Measurements from ENCODE around the gene EXOC3L2. TPM values are rescaled to one million over a fixed set of nuclear protein-coding genes. Genes with fewer than 3 reads are reported as not detected.
"Not testable (repeated sequence)": the region's sequence is repeated elsewhere in the genome, so short reads cannot be mapped to it uniquely, and the experiment has no call there.

The EXOC3L2 gene
- total RNA-seq, 2 experiments from 2014 or later = not detected

DNA sequence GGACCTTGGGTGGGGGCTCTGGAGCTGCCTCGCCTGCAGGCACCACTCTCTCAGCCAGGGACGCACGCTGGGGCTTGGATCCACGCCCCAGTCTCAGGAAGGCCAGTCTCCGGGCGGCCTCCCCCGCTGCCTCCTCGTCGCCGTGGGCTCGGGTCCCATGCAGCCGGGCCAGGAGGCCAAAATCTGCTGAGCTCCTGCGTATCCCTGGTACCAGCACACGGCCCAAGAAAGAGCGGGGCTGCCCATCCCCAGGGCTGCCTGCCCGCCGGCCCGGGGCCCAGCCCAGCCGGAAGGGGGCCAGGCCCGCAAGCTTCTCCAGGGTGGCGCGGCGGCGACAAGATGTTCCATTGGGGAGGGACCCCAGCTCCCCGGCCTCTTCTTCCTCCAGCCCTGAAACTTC lies 6.7 kb downstream of the EXOC3L2 start:
- no peaks in the 10 kb centered on the region for H3K4me1 Mint-ChIP-seq (ENCODE audit: low read depth)
- POLR2A ChIA-PET = no interaction called here
- no peaks in the 10 kb centered on the region for H3K9me3 Mint-ChIP-seq
- CTCF ChIA-PET = interaction anchor here (1.0 kb wide), 1 partner anchor 176 kb away, joined by 3 read pairs; no protein-coding TSS in a partner anchor
- DNase-seq = no peak
- no peaks in the 10 kb centered on the region for H3K36me3 Mint-ChIP-seq (ENCODE audit: low read depth)
- no peak for ATAC-seq
- intact Hi-C loops (cut with micrococcal nuclease) = no loop called here
- no peak overlapping the region for H3K4me3 Mint-ChIP-seq
- H3K27me3 Mint-ChIP-seq = peaks cover 27% of the 10 kb centered on the region
- TF ChIP-seq, protein P1, sequence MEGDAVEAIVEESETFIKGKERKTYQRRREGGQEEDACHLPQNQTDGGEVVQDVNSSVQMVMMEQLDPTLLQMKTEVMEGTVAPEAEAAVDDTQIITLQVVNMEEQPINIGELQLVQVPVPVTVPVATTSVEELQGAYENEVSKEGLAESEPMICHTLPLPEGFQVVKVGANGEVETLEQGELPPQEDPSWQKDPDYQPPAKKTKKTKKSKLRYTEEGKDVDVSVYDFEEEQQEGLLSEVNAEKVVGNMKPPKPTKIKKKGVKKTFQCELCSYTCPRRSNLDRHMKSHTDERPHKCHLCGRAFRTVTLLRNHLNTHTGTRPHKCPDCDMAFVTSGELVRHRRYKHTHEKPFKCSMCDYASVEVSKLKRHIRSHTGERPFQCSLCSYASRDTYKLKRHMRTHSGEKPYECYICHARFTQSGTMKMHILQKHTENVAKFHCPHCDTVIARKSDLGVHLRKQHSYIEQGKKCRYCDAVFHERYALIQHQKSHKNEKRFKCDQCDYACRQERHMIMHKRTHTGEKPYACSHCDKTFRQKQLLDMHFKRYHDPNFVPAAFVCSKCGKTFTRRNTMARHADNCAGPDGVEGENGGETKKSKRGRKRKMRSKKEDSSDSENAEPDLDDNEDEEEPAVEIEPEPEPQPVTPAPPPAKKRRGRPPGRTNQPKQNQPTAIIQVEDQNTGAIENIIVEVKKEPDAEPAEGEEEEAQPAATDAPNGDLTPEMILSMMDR (IDR thresholded peaks at IDR 0.05) = no peak
- H3K27ac Mint-ChIP-seq = no peak overlapping the region

DNA sequence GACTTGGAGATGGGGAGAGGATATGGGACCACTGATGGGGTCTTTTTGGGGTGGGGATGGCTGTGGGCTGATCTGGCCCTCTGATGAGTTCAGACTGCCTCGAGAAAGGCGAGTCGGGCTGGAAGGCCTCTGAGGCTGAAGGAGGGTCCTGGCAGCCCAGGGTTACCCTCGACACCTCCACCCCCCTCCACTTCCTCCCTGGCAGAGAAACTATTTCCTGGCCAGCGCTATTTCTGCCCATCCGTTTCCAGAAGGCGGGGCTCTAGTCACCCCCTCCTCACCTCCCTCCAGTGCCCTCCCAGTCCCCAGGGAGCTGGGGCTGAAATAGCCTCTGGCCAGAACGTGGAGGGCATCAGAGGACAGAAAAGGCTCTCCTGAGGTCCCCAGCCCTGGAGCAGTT lies 9.7 kb downstream of the EXOC3L2 start:
- Mint-ChIP-seq H3K36me3 (ENCODE audit: low read depth) (no peaks in the 10 kb centered on the region), H3K4me1 (ENCODE audit: low read depth) (no peaks in the 10 kb centered on the region), H3K27ac (no peak overlapping the region), H3K27me3 (peaks cover 33% of the 10 kb centered on the region), H3K4me3 (no peak overlapping the region), H3K9me3 (no peaks in the 10 kb centered on the region)
- TF ChIP-seq, protein P1 (IDR thresholded peaks at IDR 0.05) = no peak
- CTCF ChIA-PET = no interaction called here
- intact Hi-C loops (cut with micrococcal nuclease) = no loop called here
- POLR2A ChIA-PET = no interaction called here
- DNase-seq (no peak), ATAC-seq (no peak)

DNA sequence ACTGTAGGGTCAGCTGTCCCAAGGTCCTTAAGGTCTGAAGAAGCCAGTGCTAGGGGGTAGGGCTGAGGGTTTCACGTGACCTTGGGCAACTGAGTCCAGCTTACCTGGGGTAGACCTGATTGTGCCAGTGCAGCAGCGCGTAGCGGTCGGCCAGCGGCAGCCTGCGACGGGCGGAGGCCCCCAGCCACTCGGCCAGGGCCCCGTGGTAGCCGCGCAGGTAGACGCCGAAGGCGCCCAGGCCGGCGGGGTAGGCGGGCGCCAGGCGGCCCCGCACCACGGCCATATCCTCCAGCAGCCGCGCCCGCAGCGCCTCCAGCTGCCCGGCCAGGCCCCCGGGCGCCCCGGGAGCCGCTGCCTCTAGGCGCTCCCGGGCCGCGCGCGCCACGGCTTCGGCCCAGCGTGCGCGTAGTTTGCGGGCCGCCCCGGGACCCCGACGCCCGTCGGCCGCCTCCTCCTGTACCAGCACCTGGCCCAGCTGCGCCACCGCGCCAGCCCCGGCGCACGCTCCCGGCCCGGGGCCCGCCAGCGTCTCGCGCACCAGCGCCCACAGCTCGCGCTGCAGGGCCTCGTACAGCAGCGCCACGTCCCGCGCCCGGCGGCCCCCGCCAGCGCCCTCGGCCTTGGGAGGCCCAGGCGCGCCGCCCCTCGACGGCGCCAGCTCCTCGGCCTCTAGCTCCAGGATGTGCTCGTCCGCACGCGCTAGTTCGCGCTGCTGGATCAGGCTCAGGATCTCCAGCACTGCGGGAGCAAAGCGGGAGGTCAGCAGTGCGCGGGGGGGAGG lies 10.9 kb downstream of the EXOC3L2 start:
- TF ChIP-seq, protein P1 (IDR thresholded peaks at IDR 0.05) = no peak
- POLR2A ChIA-PET = no interaction called here
- Mint-ChIP-seq H3K36me3 (ENCODE audit: low read depth) (no peaks in the 10 kb centered on the region), H3K9me3 (no peaks in the 10 kb centered on the region), H3K27ac (no peak overlapping the region), H3K27me3 (peaks cover 33% of the 10 kb centered on the region), H3K4me3 (no peak overlapping the region), H3K4me1 (ENCODE audit: low read depth) (no peaks in the 10 kb centered on the region)
- intact Hi-C loops (cut with micrococcal nuclease) = no loop called here
- ATAC-seq (no peak), DNase-seq (no peak)
- CTCF ChIA-PET = no interaction called here

DNA sequence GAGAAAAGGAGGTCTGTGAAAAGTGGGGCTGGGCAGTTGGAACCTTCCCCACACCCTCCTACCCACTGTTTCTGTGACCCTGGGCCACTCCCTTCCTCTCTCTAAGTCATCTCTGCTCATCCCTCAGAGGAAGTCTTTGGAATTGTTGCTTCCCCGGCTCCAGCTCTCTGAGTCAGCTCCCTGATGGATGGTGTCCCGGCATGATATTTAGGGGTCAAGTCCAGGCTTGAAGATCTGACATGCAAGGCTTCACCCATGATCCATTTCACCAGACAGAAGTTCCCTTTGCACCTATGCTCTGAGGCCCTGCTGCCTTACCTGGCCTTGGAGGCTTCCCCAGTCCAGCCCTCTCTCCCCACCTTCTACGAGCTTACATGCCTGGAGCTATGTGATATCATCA lies 13.3 kb downstream of the EXOC3L2 start:
- Mint-ChIP-seq H3K4me1 (ENCODE audit: low read depth) (no peaks in the 10 kb centered on the region), H3K27me3 (peaks cover 30% of the 10 kb centered on the region), H3K9me3 (no peaks in the 10 kb centered on the region), H3K36me3 (ENCODE audit: low read depth) (no peaks in the 10 kb centered on the region), H3K4me3 (no peak overlapping the region), H3K27ac (no peak overlapping the region)
- POLR2A ChIA-PET = no interaction called here
- intact Hi-C loops (cut with micrococcal nuclease) = no loop called here
- no peak for ATAC-seq
- DNase-seq = no peak
- CTCF ChIA-PET = interaction anchor here (0.7 kb wide), 1 partner anchor 18 kb away, joined by 3 read pairs; no protein-coding TSS in a partner anchor
- TF ChIP-seq, protein P1 (IDR thresholded peaks at IDR 0.05) = no peak

DNA sequence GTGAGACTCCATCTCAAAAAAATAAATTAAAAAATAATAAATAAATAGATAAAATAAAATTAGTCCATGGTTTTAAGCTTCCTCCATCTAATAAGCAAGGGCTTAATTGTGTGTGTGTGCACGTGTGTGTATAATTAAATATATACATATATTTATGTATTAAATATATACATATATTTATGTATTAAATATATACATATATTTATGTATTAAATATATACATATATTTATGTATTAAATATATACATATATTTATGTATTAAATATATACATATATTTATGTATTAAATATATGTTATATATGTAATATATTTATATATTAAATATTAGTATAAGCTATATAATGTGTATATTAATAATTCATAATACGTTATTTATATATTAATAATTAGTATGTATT lies 16.2 kb downstream of the EXOC3L2 start:
- H3K4me1 Mint-ChIP-seq (ENCODE audit: low read depth); H3K4me3 Mint-ChIP-seq; intact Hi-C loops (cut with micrococcal nuclease); H3K9me3 Mint-ChIP-seq; CTCF ChIA-PET; ATAC-seq; DNase-seq; H3K36me3 Mint-ChIP-seq (ENCODE audit: low read depth); H3K27ac Mint-ChIP-seq: not testable (repeated sequence)
- H3K27me3 Mint-ChIP-seq = peaks cover 16% of the 10 kb centered on the region
- POLR2A ChIA-PET = interaction anchor here (1.1 kb wide), 1 partner anchor 9 kb away, joined by 3 read pairs; no protein-coding TSS in a partner anchor
